H1 (cell line): ENCODE results near the gene ZNF221. TPM values are rescaled to one million over a fixed set of nuclear protein-coding genes. Genes with fewer than 3 reads are reported as not detected.

Experiments used
- CTCF ChIA-PET: fragments of 300-600 bp; sonication (Branson Sonifier 250); formaldehyde crosslinking; loops from one replicate; lab custom pipeline; 2021; ENCODE audit not compliant: partially characterized antibody; lab: Charles Lee
- POLR2A ChIA-PET: fragments of 300-600 bp; sonication (Branson Sonifier 250); formaldehyde crosslinking; loops from one replicate; lab custom pipeline; 2021; ENCODE audit warnings: inconsistent platforms; ENCODE audit not compliant: partially characterized antibody; lab: Charles Lee
- DNase-seq, 2 experiments: peaks; one replicate each; pipeline versions ENCODE4 v3.0.0 to v3.0.0-alpha.2; 2010 to 2022; ENCODE audit warnings: low spot score in 2 of 2, low read depth in 1 of 2, mixed read lengths in 1 of 2
- FAIRE-seq: peaks from 2 replicates; lab custom pipeline; 2011; peaks lifted over from hg19 to GRCh38; lab: Jason Lieb, UNC
- H2AFZ ChIP-seq: 2 replicates; pipeline ENCODE4 v1.8.1; 2012; ENCODE audit warnings: low read length, inconsistent platforms
- H2AK5ac ChIP-seq: 2 replicates; pipeline ENCODE4 v1.6.1; 2013; ENCODE audit warnings: low read depth, low read length
- H2BK120ac ChIP-seq: replicated peaks from 2 replicates; pipeline ENCODE3; 2013; ENCODE audit warnings: low read depth, low read length, inconsistent platforms
- H2BK12ac ChIP-seq: 2 replicates; pipeline ENCODE4 v1.6.1; 2013; ENCODE audit warnings: low read depth, low read length
- H2BK15ac ChIP-seq: 2 replicates; pipeline ENCODE4 v1.6.1; 2013; ENCODE audit warnings: low read length
- H2BK20ac ChIP-seq: 2 replicates; pipeline ENCODE4 v1.6.1; 2013; ENCODE audit warnings: low read length
- H2BK5ac ChIP-seq: 2 replicates; pipeline ENCODE4 v1.6.1; 2013; ENCODE audit warnings: low read depth, low read length
- H3K14ac ChIP-seq: 2 replicates; pipeline ENCODE4 v1.6.1; 2013; ENCODE audit warnings: inconsistent platforms; ENCODE audit not compliant: insufficient read length
- H3K18ac ChIP-seq: 2 replicates; pipeline ENCODE4 v1.6.1; 2013; ENCODE audit warnings: low read length; ENCODE audit errors: extremely low read depth
- H3K23ac ChIP-seq: 2 replicates; pipeline ENCODE4 v1.6.1; 2013; ENCODE audit warnings: inconsistent platforms; ENCODE audit not compliant: insufficient read length
- H3K23me2 ChIP-seq: 2 replicates; pipeline ENCODE4 v1.6.1; 2013; ENCODE audit warnings: low read depth, low read length
- H3K27ac ChIP-seq: 2 replicates; pipeline ENCODE4 v1.6.1; 2011; ENCODE audit warnings: low read depth, low read length, inconsistent platforms
- H3K27me3 ChIP-seq, 4 experiments: replicated peaks in 1 of 4; 1 replicate in 1 of 4; 2 replicates in 3 of 4; pipeline versions ENCODE4 v1.6.1 to v1.8.1; 2011 to 2013; ENCODE audit warnings: low read length in 3 of 4, mild to moderate bottlenecking in 3 of 4, inconsistent platforms in 2 of 4, mixed read lengths in 2 of 4, moderate library complexity in 1 of 4; ENCODE audit not compliant: control insufficient read depth in 3 of 4, insufficient read depth in 3 of 4; ENCODE audit errors: extremely low read depth in 1 of 4
- H3K36me3 ChIP-seq, 4 experiments: 2 replicates each; pipeline versions ENCODE4 v1.6.1 to v1.8.1; 2011 to 2013; ENCODE audit warnings: mild to moderate bottlenecking in 4 of 4, low read length in 3 of 4, moderate library complexity in 2 of 4, control low read depth in 1 of 4, inconsistent platforms in 1 of 4; ENCODE audit not compliant: insufficient read depth in 4 of 4, control insufficient read depth in 2 of 4
- H3K4ac ChIP-seq: replicated peaks from 2 replicates; pipeline ENCODE3; 2013; ENCODE audit warnings: low read length, low read depth, mixed read lengths, inconsistent platforms; ENCODE audit not compliant: insufficient read length
- H3K4me1 ChIP-seq, 4 experiments: replicated peaks in 1 of 4; 1 replicate in 1 of 4; 2 replicates in 3 of 4; pipeline versions ENCODE4 v1.6.1 to v1.8.1; 2011 to 2013; ENCODE audit warnings: low read length in 3 of 4, inconsistent platforms in 2 of 4, mixed read lengths in 1 of 4; ENCODE audit not compliant: insufficient read depth in 4 of 4, control insufficient read depth in 3 of 4
- H3K4me2 ChIP-seq, 2 experiments: 2 replicates each; pipeline versions ENCODE4 v1.6.1 to v1.8.1; 2011 to 2013; ENCODE audit warnings: low read depth in 2 of 2, low read length in 2 of 2, control low read depth in 1 of 2, inconsistent platforms in 1 of 2, mild to moderate bottlenecking in 1 of 2; ENCODE audit not compliant: insufficient read depth in 1 of 2
- H3K4me3 ChIP-seq, 4 experiments: fragments of 200-600, 300-600 bp in 1 of 4; sonication (generic), shearing (Covaris generic), sonication (Bioruptor Twin) in 1 of 4; 2 replicates each; pipeline versions ENCODE4 v1.5.1 to v1.8.1; 2011 to 2016; ENCODE audit warnings: low read length in 4 of 4, low read depth in 3 of 4, control low read depth in 2 of 4, inconsistent platforms in 2 of 4, mild to moderate bottlenecking in 2 of 4, mixed read lengths in 1 of 4, moderate library complexity in 1 of 4; ENCODE audit not compliant: insufficient read depth in 2 of 4; ENCODE audit errors: extremely low read depth in 1 of 4
- H3K56ac ChIP-seq: replicated peaks from 2 replicates; pipeline ENCODE3; 2013; ENCODE audit warnings: low read depth, mild to moderate bottlenecking, mixed read lengths, low read length, inconsistent platforms; ENCODE audit not compliant: insufficient read length
- H3K79me1 ChIP-seq: 2 replicates; pipeline ENCODE4 v1.6.1; 2013; ENCODE audit warnings: low read depth, low read length, control low read depth
- H3K79me2 ChIP-seq, 2 experiments: 2 replicates each; pipeline versions ENCODE4 v1.6.1 to v1.8.1; 2012 to 2013; ENCODE audit warnings: low read length in 2 of 2, mild to moderate bottlenecking in 2 of 2, inconsistent platforms in 1 of 2; ENCODE audit not compliant: insufficient read depth in 2 of 2, control insufficient read depth in 1 of 2
- H3K9ac ChIP-seq, 4 experiments: replicated peaks in 1 of 4; 1 replicate in 1 of 4; 2 replicates in 3 of 4; pipeline versions ENCODE4 v1.6.1 to v1.8.1; 2011 to 2013; ENCODE audit warnings: low read depth in 3 of 4, low read length in 3 of 4, control low read depth in 2 of 4, mild to moderate bottlenecking in 2 of 4, moderate library complexity in 2 of 4, inconsistent platforms in 1 of 4; ENCODE audit errors: extremely low read depth in 1 of 4
- H3K9me3 ChIP-seq, 2 experiments: 2 replicates each; pipeline versions ENCODE4 v1.6.1 to v1.8.1; 2012 to 2013; ENCODE audit warnings: mild to moderate bottlenecking in 2 of 2, moderate library complexity in 2 of 2, control low read depth in 1 of 2, inconsistent platforms in 1 of 2, low read depth in 1 of 2, low read length in 1 of 2, mixed read lengths in 1 of 2; ENCODE audit not compliant: insufficient read depth in 2 of 2
- H4K20me1 ChIP-seq, 2 experiments: replicated peaks in 1 of 2; 2 replicates each; pipeline versions ENCODE3 to v1.8.1; 2011 to 2013; ENCODE audit warnings: inconsistent platforms in 2 of 2, low read length in 2 of 2, mild to moderate bottlenecking in 1 of 2; ENCODE audit not compliant: insufficient read depth in 2 of 2, control insufficient read depth in 1 of 2
- H4K5ac ChIP-seq: 2 replicates; pipeline ENCODE4 v1.6.1; 2013; ENCODE audit warnings: low read length, low read depth, mixed read lengths, inconsistent platforms; ENCODE audit not compliant: insufficient read length
- H4K8ac ChIP-seq: 2 replicates; pipeline ENCODE4 v1.8.0; 2013; ENCODE audit warnings: mild to moderate bottlenecking, moderate library complexity, low read length, inconsistent platforms; ENCODE audit not compliant: insufficient read depth; ENCODE audit errors: extremely low read depth
- H4K91ac ChIP-seq: replicated peaks from 2 replicates; pipeline ENCODE3; 2013; ENCODE audit warnings: low read length, mixed read lengths, inconsistent platforms; ENCODE audit not compliant: insufficient read length
- BCL11A ChIP-seq, 2 experiments: IDR thresholded peaks; one replicate each; pipeline ENCODE4 v1.6.1; 2011; ENCODE audit warnings: low read depth in 2 of 2, low read length in 2 of 2, mild to moderate bottlenecking in 2 of 2
- EGR1 ChIP-seq: IDR thresholded peaks from 2 replicates; pipeline ENCODE4 v1.6.1; 2011; ENCODE audit warnings: low read depth, low read length, borderline replicate concordance
- GABPA ChIP-seq: IDR thresholded peaks from 2 replicates; pipeline ENCODE4 v1.6.1; 2011; ENCODE audit warnings: mild to moderate bottlenecking, low read length, moderate library complexity, borderline replicate concordance; ENCODE audit not compliant: insufficient read depth
- KDM4A ChIP-seq: IDR thresholded peaks from one replicate; pipeline ENCODE4 v1.7.1; 2012; ENCODE audit warnings: low read depth, mild to moderate bottlenecking, moderate library complexity, low read length, inconsistent platforms; ENCODE audit not compliant: severe bottlenecking
- PHF8 ChIP-seq: fragments of 200-600 bp; sonication (generic); conservative IDR thresholded peaks from 2 replicates; pipeline ENCODE4 v1.7.1; 2012; ENCODE audit warnings: low read depth, mild to moderate bottlenecking, inconsistent platforms, low read length, moderate library complexity
- POLR2A ChIP-seq, 2 experiments: IDR thresholded peaks; 1 replicate in 1 of 2; 2 replicates in 1 of 2; pipeline ENCODE4 v1.6.1; 2011; ENCODE audit warnings: low read depth in 2 of 2, low read length in 2 of 2, mild to moderate bottlenecking in 2 of 2; ENCODE audit errors: control extremely low read depth in 1 of 2
- RBBP5 ChIP-seq: IDR thresholded peaks from 2 replicates; pipeline ENCODE4 v1.7.1; 2012; ENCODE audit warnings: low read depth, mild to moderate bottlenecking, inconsistent platforms, low read length, moderate library complexity, borderline replicate concordance
- SIN3A ChIP-seq, 2 experiments: IDR thresholded peaks in 1 of 2; conservative IDR thresholded peaks in 1 of 2; 2 replicates each; pipeline ENCODE4 v1.6.1; 2011 to 2012; ENCODE audit warnings: low read length in 2 of 2, improper control_type of control experiment in 1 of 2, low read depth in 1 of 2, mild to moderate bottlenecking in 1 of 2
- TAF1 ChIP-seq: IDR thresholded peaks from 2 replicates; pipeline ENCODE4 v1.6.1; 2011; ENCODE audit warnings: mild to moderate bottlenecking, low read depth, low read length
- TBP ChIP-seq: IDR thresholded peaks from 2 replicates; pipeline ENCODE4 v1.6.1; 2011; ENCODE audit warnings: low read depth, low read length, improper control_type of control experiment
- WGBS, 2 experiments: shearing (Covaris generic) in 1 of 2; methylation state at CpG; one replicate each; pipeline versions ENCODE4 v1.1.6 to v1.1.7; 2013 to 2015; ENCODE audit warnings: low lambda C conversion rate in 2 of 2, mixed read lengths in 2 of 2, inconsistent platforms in 1 of 2, low coverage in 1 of 2, missing lambda C conversion rate in 1 of 2; ENCODE audit not compliant: insufficient replicate concordance in 2 of 2, insufficient coverage in 1 of 2, insufficient read length in 1 of 2; ENCODE audit errors: extremely low coverage in 1 of 2, missing lambda C conversion rate in 1 of 2; 5-methylcytosine and 5-hydroxymethylcytosine counted together
- polyA plus RNA-seq, 7 experiments: library from polyadenylated mRNA; depleted of rRNA in 3 of 7; stranded (reverse) in 5 of 7; unstranded in 2 of 7; fragments of >200 nt in 5 of 7; fragments of 200-250 nt in 2 of 7; gene quantifications; 1 replicate in 5 of 7; 2 replicates in 1 of 7; 4 replicates in 1 of 7; pipeline versions ENCODE4 v1.2.1 to v1.2.3, GENCODE V29; 2011 to 2013; ENCODE audit warnings: missing spikeins in 2 of 7, mixed read lengths in 2 of 7
- total RNA-seq: library from RNA; stranded (reverse); fragmentation: NEBNext Ultra II Directional; extraction: Animal tissue kit (Norgen Biotek cat#: 25700); gene quantifications from 2 replicates; pipeline ENCODE4 v1.2.1, GENCODE V29; 2021

ZNF221 gene
- total and polyA plus RNA-seq, 2 of the 8 experiments (the other 6 are each of a cell fraction or from before 2014, with no cell fraction given): 0.50 to 8.4 TPM

- no peak within 1 kb of the TSS for H3K4ac ChIP-seq
- H3K79me1 ChIP-seq: no peaks in the 10 kb centered on the region
- H3K23ac ChIP-seq: no peak within 1 kb of the TSS
- WGBS, 2 experiments: 3% methylated on average over 39 of the region's 42 CpGs; no CpG with 5 or more reads in 1 of the 2 experiments
- peaks cover 0 to 5% (median 1%) of the 10 kb centered on the region in 4 experiments; a peak in 1 of 7 replicates for H3K4me1 ChIP-seq
- peak within 1 kb of the TSS; percentile 28; the same call in 1 of the 2 replicates for H3K27ac ChIP-seq
- POLR2A ChIA-PET: interaction anchor here (0.9 to 2.2 kb wide), 9 partner anchors 9 to 370 kb away, joined by 3 to 12 read pairs (median 3); partner anchors contain the start of genes ZNF155, ZNF221 and ZNF235
- DNase-seq (peak in 1 of 2 experiments; percentile 88), FAIRE-seq (peak; percentile 32)
- peak within 1 kb of the TSS; percentile 65; the same call in 1 of the 2 replicates for H4K8ac ChIP-seq
- H3K56ac ChIP-seq: peak within 1 kb of the TSS; percentile 12
- H4K91ac ChIP-seq: no peak within 1 kb of the TSS
- H3K4me2 ChIP-seq: peak within 1 kb of the TSS; percentile 74 to 92
- H3K14ac ChIP-seq: no peak within 1 kb of the TSS
- H2AK5ac ChIP-seq: no peak within 1 kb of the TSS
- no peaks in the 10 kb centered on the region for H3K23me2 ChIP-seq
- no peak within 1 kb of the TSS for H2BK15ac ChIP-seq
- H3K36me3 ChIP-seq: peaks cover 0 to 13% (median 6%) of the 10 kb centered on the region in 4 experiments; a peak in 4 of 8 replicates
- CTCF ChIA-PET: interaction anchor here (0.6 to 1.5 kb wide), 3 partner anchors 15 to 190 kb away, joined by 3 to 5 read pairs (median 3); no protein-coding TSS in a partner anchor
- no peaks in the 10 kb centered on the region for H3K27me3 ChIP-seq
- H2BK120ac ChIP-seq: no peak within 1 kb of the TSS
- peaks cover 0 to 7% of the 10 kb centered on the region in 2 experiments; a peak in 2 of 4 replicates for H3K9me3 ChIP-seq
- peaks cover 0 to 8% of the 10 kb centered on the region in 2 experiments; a peak in 1 of 4 replicates for H3K79me2 ChIP-seq
- no peak within 1 kb of the TSS for H2BK20ac ChIP-seq
- H3K18ac ChIP-seq: peak within 1 kb of the TSS; percentile 97
- no peak within 1 kb of the TSS; the same call in 1 of the 2 replicates for H2BK5ac ChIP-seq
- H3K4me3 ChIP-seq: peak within 1 kb of the TSS; percentile 68 to 93 (median 86)
- no peaks in the 10 kb centered on the region for H4K20me1 ChIP-seq
- no peak within 1 kb of the TSS for H2BK12ac ChIP-seq
- H3K9ac ChIP-seq: peak within 1 kb of the TSS; percentile 40 to 87 (median 60)
- H4K5ac ChIP-seq: peak within 1 kb of the TSS; percentile 93
- H2AFZ ChIP-seq: peak within 1 kb of the TSS; percentile 99
- TF ChIP-seq RBBP5: 0 out of 2 replicates have a peak, but pooled peaks have one; percentile 55
- TF ChIP-seq PHF8: peak; percentile 68
- no peak for TF ChIP-seq BCL11A (IDR thresholded peaks at IDR 0.05; ENCODE audit: low read depth in 2 of 2, low read length in 2 of 2)
- TF ChIP-seq KDM4A: peak; percentile 82
- TF ChIP-seq TAF1: peak; percentile 54; the same call in 1 of the 2 replicates
- TF ChIP-seq EGR1: 0 out of 2 replicates have a peak, but pooled peaks have one; percentile 26
- peak in 1 of 2 experiments; percentile 51; a peak in 1 of 4 replicates for TF ChIP-seq SIN3A (conservative IDR thresholded peaks at IDR 0.05 in 1 of 2, IDR thresholded peaks at IDR 0.05 in 1 of 2; ENCODE audit: low read depth in 1 of 2, low read length in 2 of 2)
- 0 out of 2 replicates have a peak, but pooled peaks have one; percentile 41 for TF ChIP-seq TBP
- peak in 1 of 2 experiments; percentile 45; a peak in 1 of 3 replicates for TF ChIP-seq POLR2A (IDR thresholded peaks at IDR 0.05; ENCODE audit: control extremely low read depth in 1 of 2, low read depth in 2 of 2, low read length in 2 of 2)
- TF ChIP-seq GABPA: peak; percentile 94
Measured at GRCh38 chr19:43934985-43935708, 15.9 kb upstream of the ZNF221 start, which contains the start of gene ZNF45. TSS of gene ZNF45 (minus strand) at chr19:43935282. CDS start at chr19:43922185, 13,097 bp downstream.
